Measurements from ENCODE around the gene PFKFB3.
"Not testable (repeated sequence)": the region's sequence is repeated elsewhere in the genome, so short reads cannot be mapped to it uniquely, and the experiment has no call there.

Gene PFKFB3

GRCh38 chr10:6272126-6272525 is 69.4 kb downstream of the PFKFB3 start:
- DNase-seq (ENCODE audit: low spot score) = no peak

- no peak for DNase-seq (ENCODE audit: low spot score)
Measured at GRCh38 chr10:6273351-6273750, 70.6 kb downstream of the PFKFB3 start.

- DNase-seq (ENCODE audit: low spot score) = no peak
Measured at GRCh38 chr10:6274040-6274439, 71.3 kb downstream of the PFKFB3 start.

- DNase-seq (ENCODE audit: low spot score) = no peak
Measured at GRCh38 chr10:6274484-6274883, 71.8 kb downstream of the PFKFB3 start.

GRCh38 chr10:6275022-6275997 is 72.6 kb downstream of the PFKFB3 start:
- peak; percentile 60 for DNase-seq (ENCODE audit: low spot score)

- no peak for DNase-seq (ENCODE audit: low spot score)
Measured at GRCh38 chr10:6276356-6276755, 73.6 kb downstream of the PFKFB3 start.

- DNase-seq (ENCODE audit: low spot score) = no peak
Measured at GRCh38 chr10:6278519-6279120, 75.9 kb downstream of the PFKFB3 start.

- DNase-seq (ENCODE audit: low spot score) = no peak
Measured at GRCh38 chr10:6279540-6280267, 77.0 kb downstream of the PFKFB3 start.

- DNase-seq (ENCODE audit: low spot score) = no peak
Measured at GRCh38 chr10:6280291-6280690, 77.6 kb downstream of the PFKFB3 start.

- DNase-seq (ENCODE audit: low spot score) = no peak
Measured at GRCh38 chr10:6282454-6282958, 79.8 kb downstream of the PFKFB3 start.

- DNase-seq (ENCODE audit: low spot score) = no peak
Measured at GRCh38 chr10:6283655-6284054, 80.9 kb downstream of the PFKFB3 start.

GRCh38 chr10:6290621-6291020 is 87.9 kb downstream of the PFKFB3 start:
- DNase-seq (ENCODE audit: low spot score) = not testable (repeated sequence)

- DNase-seq (ENCODE audit: low spot score) = no peak
Measured at GRCh38 chr10:6292741-6293151, 90.0 kb downstream of the PFKFB3 start.

GRCh38 chr10:6296425-6296824 is 93.7 kb downstream of the PFKFB3 start:
- not testable (repeated sequence) for DNase-seq (ENCODE audit: low spot score)

GRCh38 chr10:6296828-6297251 is 94.1 kb downstream of the PFKFB3 start:
- DNase-seq (ENCODE audit: low spot score) = no peak

- DNase-seq (ENCODE audit: low spot score) = no peak
Measured at GRCh38 chr10:6297522-6297921, 94.8 kb downstream of the PFKFB3 start.

- no peak for DNase-seq (ENCODE audit: low spot score)
Measured at GRCh38 chr10:6297951-6298381, 95.2 kb downstream of the PFKFB3 start.

- DNase-seq (ENCODE audit: low spot score) = no peak
Measured at GRCh38 chr10:6298428-6298827, 95.7 kb downstream of the PFKFB3 start.

- no peak for DNase-seq (ENCODE audit: low spot score)
Measured at GRCh38 chr10:6299234-6299633, 96.5 kb downstream of the PFKFB3 start.

- no peak for DNase-seq (ENCODE audit: low spot score)
Measured at GRCh38 chr10:6299743-6300105, 97.0 kb downstream of the PFKFB3 start.

- no peak for DNase-seq (ENCODE audit: low spot score)
Measured at GRCh38 chr10:6300106-6300783, 97.5 kb downstream of the PFKFB3 start.

Measured in SK-N-DZ (cell line).